Mesenteric fat pad (tissue), 1 donor: ENCODE data around the gene CCDC51. TPM values are rescaled to one million over a fixed set of nuclear protein-coding genes. Genes with fewer than 3 reads are reported as not detected.

Source experiments
- total RNA-seq: library from RNA; stranded (reverse); fragmentation: NEBNext Ultra II Directional; extraction: Animal tissue kit (Norgen Biotek cat#: 25700); gene quantifications from one replicate; pipeline ENCODE4 v1.2.1, GENCODE V29; 2021
- donor health status: DM: yes; HTN: yes; CAD: no.

CCDC51 gene
- total RNA-seq, 1 donor from 2014 or later = 11.6 TPM

Other genes with a start within 250 kb of the CCDC51 start
- gene CAMP, start 216.6 kb downstream of the CCDC51 start, total RNA-seq = 0.48 TPM
- 6.4 TPM for gene ZNF589, start 199.0 kb downstream of the CCDC51 start, total RNA-seq
- 23.9 TPM for gene NME6, start 138.8 kb downstream of the CCDC51 start, total RNA-seq
- not detected for gene SPINK8, start 106.5 kb downstream of the CCDC51 start, total RNA-seq
- not detected for gene FBXW12, start 67.9 kb downstream of the CCDC51 start, total RNA-seq
- gene PLXNB1, start 10.0 kb downstream of the CCDC51 start, total RNA-seq = 40.0 TPM
- gene TMA7, start 138 bp upstream of the CCDC51 start, total RNA-seq = 144 TPM
- gene ATRIP, start 6.6 kb upstream of the CCDC51 start, total RNA-seq = 7.2 TPM
- gene SHISA5, start 64.1 kb upstream of the CCDC51 start, total RNA-seq = 170 TPM
- 4.6 TPM for gene PFKFB4, start 116.7 kb upstream of the CCDC51 start, total RNA-seq
- gene UCN2, start 123.7 kb upstream of the CCDC51 start, total RNA-seq = not detected
- gene COL7A1, start 155.2 kb upstream of the CCDC51 start, total RNA-seq = 0.84 TPM
- 148 TPM for gene UQCRC1, start 169.5 kb upstream of the CCDC51 start, total RNA-seq
- not detected for gene TMEM89, start 181.7 kb upstream of the CCDC51 start, total RNA-seq
- gene SLC26A6, start 195.3 kb upstream of the CCDC51 start, total RNA-seq = 11.5 TPM
- gene CELSR3, start 222.8 kb upstream of the CCDC51 start, total RNA-seq = 0.64 TPM
- gene NCKIPSD, start 245.8 kb upstream of the CCDC51 start, total RNA-seq = 19.9 TPM